ENCODE data around the gene HOXC5. TPM values are rescaled to one million over a fixed set of nuclear protein-coding genes. Genes with fewer than 3 reads are reported as not detected.

The HOXC5 gene
- polyA plus RNA-seq, 2 of the 4 experiments (the other 2 are of a cell fraction), result 0.41 to 0.98 TPM

- Histone ChIP-seq H3K9me3 (no peaks in the 10 kb centered on the region), H3K27ac (peak overlapping the region; percentile 90 to 94), H3K4me2 (peak overlapping the region; percentile 87), H3K4me1 (peaks cover 17% of the 10 kb centered on the region), H3K4me3 (peak overlapping the region; percentile 67)
- POLR2A ChIA-PET, result interaction anchor here (0.8 to 2.9 kb wide), 9 partner anchors 12 to 138 kb away, joined by 3 to 19 read pairs (median 3); partner anchors contain the start of genes HOXC5 and SMUG1
- TF ChIP-seq CTCF (IDR thresholded peaks at IDR 0.05) (0 out of 3 replicates have a peak, but pooled peaks have one; percentile 3), RARB (CRISPR knock-in tag; IDR thresholded peaks at IDR 0.05) (no peak), HOXB13 (CRISPR knock-in tag; IDR thresholded peaks at IDR 0.05; ENCODE audit: low read depth) (no peak), MAFK (IDR thresholded peaks at IDR 0.05; ENCODE audit: partially characterized antibody) (no peak), BCL3 (IDR thresholded peaks at IDR 0.05) (no peak), BHLHE40 (IDR thresholded peaks at IDR 0.05; ENCODE audit: low read depth, low read length) (no peak), EHF (CRISPR knock-in tag; IDR thresholded peaks at IDR 0.05) (no peak), HDAC2 (IDR thresholded peaks at IDR 0.05) (no peak), HES2 (IDR thresholded peaks at IDR 0.05) (no peak), MYC (IDR thresholded peaks at IDR 0.05; ENCODE audit: borderline replicate concordance, low read length) (no peak), POLR2A (IDR thresholded peaks at IDR 0.05; ENCODE audit: low read length) (peak; percentile 27; the same call in 1 of the 2 replicates), RCOR1 (IDR thresholded peaks at IDR 0.05; ENCODE audit: low read depth, low read length) (no peak), RNF2 (IDR thresholded peaks at IDR 0.05; ENCODE audit: borderline replicate concordance, low read depth) (no peak), ATOH8 (CRISPR knock-in tag; IDR thresholded peaks at IDR 0.05; ENCODE audit: low read depth) (no peak), SMC3 (IDR thresholded peaks at IDR 0.05) (no peak), JUN (IDR thresholded peaks at IDR 0.05) (peak in 1 of 2 experiments; percentile 38; a peak in 2 of 5 replicates), USF2 (IDR thresholded peaks at IDR 0.05) (no peak), TP53 (CRISPR knock-in tag; IDR thresholded peaks at IDR 0.05) (no peak), FOXS1 (CRISPR knock-in tag; IDR thresholded peaks at IDR 0.05) (no peak), HEYL (CRISPR knock-in tag; IDR thresholded peaks at IDR 0.05) (no peak), ZC3H11A (IDR thresholded peaks at IDR 0.05) (no peak), NFE2L2 (conservative IDR thresholded peaks at IDR 0.05; ENCODE audit: low read length) (no peak), ZSCAN20 (CRISPR knock-in tag; IDR thresholded peaks at IDR 0.05) (no peak), NR3C1 (IDR thresholded peaks at IDR 0.05) (no peak), CHD2 (IDR thresholded peaks at IDR 0.05; ENCODE audit: low read length, partially characterized antibody) (no peak)
- CTCF ChIA-PET, result interaction anchor here (0.6 to 5.4 kb wide), 18 partner anchors 9 to 1907 kb away, joined by 3 to 41 read pairs (median 4); partner anchors contain the start of genes HOXC10, HOXC5 and HOXC8
- ATAC-seq (peak; percentile 35 to 68; a peak in 5 of 6 replicates), DNase-seq (ENCODE audit: low read depth in 1 of 2, low spot score in 1 of 2) (peak in 1 of 2 experiments; percentile 43), FAIRE-seq (no peak)
- 40% methylated on average over 15 of the region's 22 CpGs for WGBS (ENCODE audit: missing lambda C conversion rate)
These were observed 20.3 kb downstream of the HOXC5 start for GRCh38 chr12:54053003-54053750.
